ENCODE measurements around the gene DGKI. TPM values are rescaled to one million over a fixed set of nuclear protein-coding genes. Genes with fewer than 3 reads are reported as not detected.
A peak's percentile ranks its signal among the peaks of the same experiment; 100 is the strongest.

DGKI gene
- total RNA-seq, 4 donors from 2014 or later = 45.1 to 71.0 (median 48.7) TPM

GRCh38 chr7:137354396-137354795 is 492.4 kb downstream of the DGKI start:
- DNase-seq = no peak
- Histone ChIP-seq H3K9me3 (no peaks in the 10 kb centered on the region), H3K36me3 (no peaks in the 10 kb centered on the region), H3K4me1 (no peaks in the 10 kb centered on the region), H3K27ac (no peak overlapping the region), H3K27me3 (no peaks in the 10 kb centered on the region), H3K4me3 (replicated peaks in 1 of 3) (no peak overlapping the region)
- WGBS, 2 donors = 66 to 76% methylated on average over 5 of the region's 5 CpGs
- TF ChIP-seq POLR2A (IDR thresholded peaks at IDR 0.05) = no peak
- TF ChIP-seq, protein P1, sequence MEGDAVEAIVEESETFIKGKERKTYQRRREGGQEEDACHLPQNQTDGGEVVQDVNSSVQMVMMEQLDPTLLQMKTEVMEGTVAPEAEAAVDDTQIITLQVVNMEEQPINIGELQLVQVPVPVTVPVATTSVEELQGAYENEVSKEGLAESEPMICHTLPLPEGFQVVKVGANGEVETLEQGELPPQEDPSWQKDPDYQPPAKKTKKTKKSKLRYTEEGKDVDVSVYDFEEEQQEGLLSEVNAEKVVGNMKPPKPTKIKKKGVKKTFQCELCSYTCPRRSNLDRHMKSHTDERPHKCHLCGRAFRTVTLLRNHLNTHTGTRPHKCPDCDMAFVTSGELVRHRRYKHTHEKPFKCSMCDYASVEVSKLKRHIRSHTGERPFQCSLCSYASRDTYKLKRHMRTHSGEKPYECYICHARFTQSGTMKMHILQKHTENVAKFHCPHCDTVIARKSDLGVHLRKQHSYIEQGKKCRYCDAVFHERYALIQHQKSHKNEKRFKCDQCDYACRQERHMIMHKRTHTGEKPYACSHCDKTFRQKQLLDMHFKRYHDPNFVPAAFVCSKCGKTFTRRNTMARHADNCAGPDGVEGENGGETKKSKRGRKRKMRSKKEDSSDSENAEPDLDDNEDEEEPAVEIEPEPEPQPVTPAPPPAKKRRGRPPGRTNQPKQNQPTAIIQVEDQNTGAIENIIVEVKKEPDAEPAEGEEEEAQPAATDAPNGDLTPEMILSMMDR (IDR thresholded peaks at IDR 0.05) = no peak
- intact Hi-C loops (cut with DNase I) = no loop called here

- Histone ChIP-seq H3K36me3 (no peaks in the 10 kb centered on the region), H3K27ac (no peak overlapping the region), H3K4me3 (replicated peaks in 1 of 3) (no peak overlapping the region), H3K27me3 (no peaks in the 10 kb centered on the region), H3K4me1 (no peaks in the 10 kb centered on the region), H3K9me3 (no peaks in the 10 kb centered on the region)
- no peak for DNase-seq
- TF ChIP-seq, protein P1 (IDR thresholded peaks at IDR 0.05) = no peak
- no peak for TF ChIP-seq POLR2A (IDR thresholded peaks at IDR 0.05)
- intact Hi-C loops (cut with DNase I) = no loop called here
- 78% methylated on average over 2 of the region's 2 CpGs for WGBS, 2 donors
Measured at GRCh38 chr7:137351941-137352340, 494.8 kb downstream of the DGKI start.

- no peak overlapping the region for H3K4me3 ChIP-seq (replicated peaks in 1 of 3)
- DNase-seq = no peak
- peaks cover 0 to 4% of the 10 kb centered on the region in 2 donors for H3K4me1 ChIP-seq
- no peak overlapping the region for H3K27ac ChIP-seq
- intact Hi-C loops (cut with DNase I) = no loop called here
- H3K9me3 ChIP-seq = no peaks in the 10 kb centered on the region
- 83 to 85% methylated on average over 6 of the region's 6 CpGs for WGBS, 2 donors
- H3K27me3 ChIP-seq = no peaks in the 10 kb centered on the region
- TF ChIP-seq, protein P1 (IDR thresholded peaks at IDR 0.05) = no peak
- no peak for TF ChIP-seq POLR2A (IDR thresholded peaks at IDR 0.05)
- no peaks in the 10 kb centered on the region for H3K36me3 ChIP-seq
Measured at GRCh38 chr7:137345799-137346449, 500.9 kb downstream of the DGKI start.

DNA sequence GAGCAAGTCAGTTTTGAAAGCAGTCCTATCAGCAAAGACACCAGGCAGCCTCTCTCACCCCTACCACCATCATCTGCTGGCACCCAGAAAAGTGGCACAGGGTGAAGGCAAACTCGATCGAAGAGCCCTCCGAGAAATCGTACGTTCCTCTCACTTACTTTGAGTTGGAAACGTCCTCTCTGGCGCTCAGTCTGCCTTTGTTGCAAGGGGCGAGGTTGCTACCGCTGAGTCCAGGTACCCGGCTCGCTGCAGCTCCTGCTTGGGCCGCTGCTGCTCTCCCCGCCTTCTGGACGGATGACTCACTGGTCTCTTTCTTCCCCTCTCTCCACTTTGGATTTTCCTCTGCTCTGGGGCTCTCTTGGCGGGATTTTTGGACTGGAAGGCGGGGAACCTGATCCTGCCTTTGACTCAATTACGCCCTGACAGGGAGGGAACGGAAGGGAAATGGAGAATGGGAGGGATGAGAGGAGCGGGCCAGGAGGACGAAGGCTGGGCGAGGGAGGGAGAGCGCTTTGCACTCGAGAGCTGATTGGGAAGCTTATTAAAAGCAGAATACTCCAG is 503.4 kb downstream of the DGKI start, which contains the start of gene PTN:
PTN (minus strand) TSS at position 453 of the 561 bp plus-strand sequence. CDS start 88,760 bp downstream, outside the sequence.
- Histone ChIP-seq H3K4me1 (peaks cover 0 to 4% of the 10 kb centered on the region in 2 donors), H3K27me3 (no peaks in the 10 kb centered on the region), H3K4me3 (replicated peaks in 1 of 3) (peak within 1 kb of the TSS in 2 of 3 donors; percentile 23 to 27), H3K36me3 (no peaks in the 10 kb centered on the region), H3K27ac (no peak within 1 kb of the TSS), H3K9me3 (no peaks in the 10 kb centered on the region)
- TF ChIP-seq, protein P1 (IDR thresholded peaks at IDR 0.05) = no peak
- TF ChIP-seq POLR2A (IDR thresholded peaks at IDR 0.05) = no peak
- intact Hi-C loops (cut with DNase I) = no loop called here
- peak; percentile 49 to 58 for DNase-seq
- 2 to 3% methylated on average over 23 of the region's 23 CpGs for WGBS, 2 donors

DNA sequence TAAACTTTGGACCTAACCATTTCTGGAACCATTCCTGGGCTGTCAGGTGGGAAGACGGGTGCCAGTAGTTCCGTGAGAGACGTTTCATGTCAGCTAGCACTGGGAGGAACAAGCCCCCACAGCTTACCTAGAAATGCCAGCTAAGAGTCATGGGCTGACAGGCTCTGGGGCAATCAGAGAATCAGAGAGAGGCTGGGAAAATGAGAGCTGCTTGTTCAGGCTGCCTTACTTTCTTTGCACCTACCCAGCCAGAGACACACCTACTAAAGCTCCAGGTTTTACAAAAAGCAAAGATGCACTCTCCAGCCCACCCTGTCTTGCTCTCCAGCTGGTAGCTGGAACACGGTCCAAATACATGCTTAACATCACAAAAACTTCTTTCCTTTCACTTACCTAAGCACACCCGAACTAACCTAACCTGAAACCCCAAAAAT is 503.9 kb downstream of the DGKI start:
- H3K4me3 ChIP-seq (replicated peaks in 1 of 3) = peak overlapping the region in 2 of 3 donors; percentile 23 to 27
- no peak overlapping the region for H3K27ac ChIP-seq
- intact Hi-C loops (cut with DNase I) = no loop called here
- no peaks in the 10 kb centered on the region for H3K9me3 ChIP-seq
- WGBS, 2 donors = 30% methylated on average over 5 of the region's 5 CpGs
- peaks cover 0 to 4% of the 10 kb centered on the region in 2 donors for H3K4me1 ChIP-seq
- H3K27me3 ChIP-seq = no peaks in the 10 kb centered on the region
- no peak for TF ChIP-seq POLR2A (IDR thresholded peaks at IDR 0.05)
- TF ChIP-seq, protein P1 (IDR thresholded peaks at IDR 0.05) = no peak
- H3K36me3 ChIP-seq = no peaks in the 10 kb centered on the region
- DNase-seq = peak in 1 of 2 donors; percentile 2

Data from thyroid gland (tissue), 4 donors.